HCT116 (cell line): ENCODE data around the gene CSNK2B.

Experiments used
- EZH2 ChIP-seq: fragments of 200-600 bp; sonication (generic); IDR thresholded peaks from 2 replicates; pipeline ENCODE4 v1.6.1; 2017; ENCODE audit warnings: antibody characterized with exemption, mixed run types
- EZH2phosphoT487 ChIP-seq: fragments of 200-600 bp; IDR thresholded peaks from 2 replicates; pipeline ENCODE4 v1.6.1; 2018; ENCODE audit warnings: antibody characterized with exemption, borderline replicate concordance
- POLR2A ChIP-seq: IDR thresholded peaks from 2 replicates; pipeline ENCODE4 v1.7.0; 2011; ENCODE audit warnings: borderline replicate concordance; ENCODE audit not compliant: insufficient read depth, insufficient read length; ENCODE audit errors: extremely low read depth
- POLR2AphosphoS5 ChIP-seq: IDR thresholded peaks from 2 replicates; pipeline ENCODE4 v1.6.1; 2011; ENCODE audit warnings: mild to moderate bottlenecking, low read depth, low read length, moderate library complexity
- SIN3A ChIP-seq: IDR thresholded peaks from 2 replicates; pipeline ENCODE4 v1.6.1; 2012; ENCODE audit warnings: low read depth
- TCF7L2 ChIP-seq: IDR thresholded peaks from 2 replicates; pipeline ENCODE4 v1.7.0; 2011; ENCODE audit warnings: borderline replicate concordance, inconsistent platforms; ENCODE audit not compliant: insufficient read depth, insufficient read length; ENCODE audit errors: extremely low read depth
- YY1 ChIP-seq: IDR thresholded peaks from 2 replicates; pipeline ENCODE4 v1.6.1; 2011; ENCODE audit warnings: low read length, low read depth, moderate library complexity, mild to moderate bottlenecking; ENCODE audit not compliant: insufficient replicate concordance; ENCODE audit errors: extremely low read depth
- TF ChIP-seq, protein P1 (sequence below), 3 experiments: fragments of 200-600 bp in 1 of 3; sonication (generic) in 1 of 3; IDR thresholded peaks in 2 of 3; conservative IDR thresholded peaks in 1 of 3; 2 replicates each; pipeline ENCODE4 v1.5.1; 2012 to 2017; ENCODE audit warnings: low read depth in 2 of 3, low read length in 2 of 3, antibody characterized with exemption in 1 of 3, borderline replicate concordance in 1 of 3, control low read depth in 1 of 3, mild to moderate bottlenecking in 1 of 3, mixed read lengths in 1 of 3, mixed run types in 1 of 3, moderate library complexity in 1 of 3; ENCODE audit not compliant: insufficient read depth in 1 of 3
- TF ChIP-seq, protein P2 (sequence below): IDR thresholded peaks from 2 replicates; pipeline ENCODE4 v1.6.1; 2011; ENCODE audit warnings: mild to moderate bottlenecking, low read length, moderate library complexity; ENCODE audit not compliant: insufficient replicate concordance; ENCODE audit errors: extremely low read depth

DNA sequence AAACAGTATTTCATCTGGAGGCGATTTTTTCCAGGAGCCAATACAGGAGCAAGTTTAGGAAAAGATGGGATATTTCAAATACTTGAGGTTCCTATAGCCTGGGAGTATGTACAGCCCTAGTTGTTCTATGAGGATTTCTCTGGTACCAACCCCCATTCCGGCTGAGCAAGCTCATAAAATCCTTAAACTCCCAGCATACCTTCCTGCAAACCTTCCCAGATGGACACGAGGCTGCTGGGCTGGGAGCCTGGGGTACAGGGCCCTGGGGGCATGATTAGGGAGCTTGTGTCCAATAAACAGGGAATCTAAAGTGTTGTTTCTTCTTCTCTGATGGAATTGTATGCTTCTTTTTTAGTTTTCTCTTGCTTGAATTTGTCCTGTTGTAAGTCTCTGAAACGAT, 43.9 kb upstream of the CSNK2B start:
- TF ChIP-seq, protein P1, sequence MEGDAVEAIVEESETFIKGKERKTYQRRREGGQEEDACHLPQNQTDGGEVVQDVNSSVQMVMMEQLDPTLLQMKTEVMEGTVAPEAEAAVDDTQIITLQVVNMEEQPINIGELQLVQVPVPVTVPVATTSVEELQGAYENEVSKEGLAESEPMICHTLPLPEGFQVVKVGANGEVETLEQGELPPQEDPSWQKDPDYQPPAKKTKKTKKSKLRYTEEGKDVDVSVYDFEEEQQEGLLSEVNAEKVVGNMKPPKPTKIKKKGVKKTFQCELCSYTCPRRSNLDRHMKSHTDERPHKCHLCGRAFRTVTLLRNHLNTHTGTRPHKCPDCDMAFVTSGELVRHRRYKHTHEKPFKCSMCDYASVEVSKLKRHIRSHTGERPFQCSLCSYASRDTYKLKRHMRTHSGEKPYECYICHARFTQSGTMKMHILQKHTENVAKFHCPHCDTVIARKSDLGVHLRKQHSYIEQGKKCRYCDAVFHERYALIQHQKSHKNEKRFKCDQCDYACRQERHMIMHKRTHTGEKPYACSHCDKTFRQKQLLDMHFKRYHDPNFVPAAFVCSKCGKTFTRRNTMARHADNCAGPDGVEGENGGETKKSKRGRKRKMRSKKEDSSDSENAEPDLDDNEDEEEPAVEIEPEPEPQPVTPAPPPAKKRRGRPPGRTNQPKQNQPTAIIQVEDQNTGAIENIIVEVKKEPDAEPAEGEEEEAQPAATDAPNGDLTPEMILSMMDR (IDR thresholded peaks at IDR 0.05 in 2 of 3, conservative IDR thresholded peaks at IDR 0.05 in 1 of 3; ENCODE audit: borderline replicate concordance in 1 of 3, insufficient read depth in 1 of 3, low read depth in 2 of 3, low read length in 2 of 3), result no peak
- TF ChIP-seq POLR2A (no peak), TCF7L2 (no peak), YY1 (no peak), POLR2AphosphoS5 (no peak), SIN3A (no peak), EZH2phosphoT487 (no peak), EZH2 (no peak)
- TF ChIP-seq, protein P2, sequence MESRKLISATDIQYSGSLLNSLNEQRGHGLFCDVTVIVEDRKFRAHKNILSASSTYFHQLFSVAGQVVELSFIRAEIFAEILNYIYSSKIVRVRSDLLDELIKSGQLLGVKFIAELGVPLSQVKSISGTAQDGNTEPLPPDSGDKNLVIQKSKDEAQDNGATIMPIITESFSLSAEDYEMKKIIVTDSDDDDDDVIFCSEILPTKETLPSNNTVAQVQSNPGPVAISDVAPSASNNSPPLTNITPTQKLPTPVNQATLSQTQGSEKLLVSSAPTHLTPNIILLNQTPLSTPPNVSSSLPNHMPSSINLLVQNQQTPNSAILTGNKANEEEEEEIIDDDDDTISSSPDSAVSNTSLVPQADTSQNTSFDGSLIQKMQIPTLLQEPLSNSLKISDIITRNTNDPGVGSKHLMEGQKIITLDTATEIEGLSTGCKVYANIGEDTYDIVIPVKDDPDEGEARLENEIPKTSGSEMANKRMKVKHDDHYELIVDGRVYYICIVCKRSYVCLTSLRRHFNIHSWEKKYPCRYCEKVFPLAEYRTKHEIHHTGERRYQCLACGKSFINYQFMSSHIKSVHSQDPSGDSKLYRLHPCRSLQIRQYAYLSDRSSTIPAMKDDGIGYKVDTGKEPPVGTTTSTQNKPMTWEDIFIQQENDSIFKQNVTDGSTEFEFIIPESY, result no peak
